Measurements from ENCODE around the gene TDRD7. TPM values are rescaled to one million over a fixed set of nuclear protein-coding genes. Genes with fewer than 3 reads are reported as not detected.

Gene TDRD7
- total RNA-seq, 1 experiment from 2014 or later: 3.6 TPM

GRCh38 chr9:97506787-97507186 lies 94.9 kb downstream of the TDRD7 start:
- peaks cover 7% of the 10 kb centered on the region for H3K4me1 ChIP-seq (ENCODE audit: insufficient read depth, low read length, poor library complexity, severe bottlenecking)
- H3K4me3 ChIP-seq (ENCODE audit: low read depth, low read length, poor library complexity, severe bottlenecking): no peak overlapping the region
- no peak overlapping the region for H3K27ac ChIP-seq (ENCODE audit: low read depth, low read length, poor library complexity, severe bottlenecking)
- intact Hi-C loops (cut with micrococcal nuclease; ENCODE audit: unreplicated experiment): no loop called here
- ChIA-PET POLR2A (ENCODE audit: low non-redundant PET) (no interaction called here), CTCF (no interaction called here)
- no peak for TF ChIP-seq CTCF (conservative IDR thresholded peaks at IDR 0.05; ENCODE audit: low read depth, low read length)
- TF ChIP-seq EZH2 (IDR thresholded peaks at IDR 0.05; ENCODE audit: borderline replicate concordance, low read depth, low read length, poor library complexity, severe bottlenecking): no peak
- H3K9me3 ChIP-seq (ENCODE audit: low read depth, low read length, poor library complexity, severe bottlenecking): no peaks in the 10 kb centered on the region
- no peak for DNase-seq (ENCODE audit: low spot score)
- BruUV-seq (replicated peaks): no TSS peak
- H3K27me3 ChIP-seq (replicated peaks; ENCODE audit: insufficient read depth, low read depth, low read length, poor library complexity): peaks cover 47% of the 10 kb centered on the region
- H3K36me3 ChIP-seq (ENCODE audit: insufficient read depth, low read length, poor library complexity, severe bottlenecking): no peaks in the 10 kb centered on the region

GRCh38 chr9:97507428-97507984 lies 95.6 kb downstream of the TDRD7 start:
- H3K27me3 ChIP-seq (replicated peaks; ENCODE audit: insufficient read depth, low read depth, low read length, poor library complexity): peaks cover 40% of the 10 kb centered on the region
- no peak overlapping the region for H3K4me3 ChIP-seq (ENCODE audit: low read depth, low read length, poor library complexity, severe bottlenecking)
- no peaks in the 10 kb centered on the region for H3K4me1 ChIP-seq (ENCODE audit: insufficient read depth, low read length, poor library complexity, severe bottlenecking)
- ChIA-PET POLR2A (ENCODE audit: low non-redundant PET) (no interaction called here), CTCF (no interaction called here)
- TF ChIP-seq EZH2 (IDR thresholded peaks at IDR 0.05; ENCODE audit: borderline replicate concordance, low read depth, low read length, poor library complexity, severe bottlenecking) (no peak), CTCF (conservative IDR thresholded peaks at IDR 0.05; ENCODE audit: low read depth, low read length) (no peak)
- no peaks in the 10 kb centered on the region for H3K9me3 ChIP-seq (ENCODE audit: low read depth, low read length, poor library complexity, severe bottlenecking)
- no TSS peak for BruUV-seq (replicated peaks)
- no peaks in the 10 kb centered on the region for H3K36me3 ChIP-seq (ENCODE audit: insufficient read depth, low read length, poor library complexity, severe bottlenecking)
- DNase-seq (ENCODE audit: low spot score): no peak
- H3K27ac ChIP-seq (ENCODE audit: low read depth, low read length, poor library complexity, severe bottlenecking): no peak overlapping the region
- intact Hi-C loops (cut with micrococcal nuclease; ENCODE audit: unreplicated experiment): no loop called here

- H3K4me3 ChIP-seq (ENCODE audit: low read depth, low read length, poor library complexity, severe bottlenecking): no peak overlapping the region
- peaks cover 26% of the 10 kb centered on the region for H3K27me3 ChIP-seq (replicated peaks; ENCODE audit: insufficient read depth, low read depth, low read length, poor library complexity)
- H3K36me3 ChIP-seq (ENCODE audit: insufficient read depth, low read length, poor library complexity, severe bottlenecking): no peaks in the 10 kb centered on the region
- TF ChIP-seq EZH2 (IDR thresholded peaks at IDR 0.05; ENCODE audit: borderline replicate concordance, low read depth, low read length, poor library complexity, severe bottlenecking): no peak
- no peak for TF ChIP-seq CTCF (conservative IDR thresholded peaks at IDR 0.05; ENCODE audit: low read depth, low read length)
- no peaks in the 10 kb centered on the region for H3K4me1 ChIP-seq (ENCODE audit: insufficient read depth, low read length, poor library complexity, severe bottlenecking)
- CTCF ChIA-PET: no interaction called here
- POLR2A ChIA-PET (ENCODE audit: low non-redundant PET): no interaction called here
- H3K9me3 ChIP-seq (ENCODE audit: low read depth, low read length, poor library complexity, severe bottlenecking): no peaks in the 10 kb centered on the region
- intact Hi-C loops (cut with micrococcal nuclease; ENCODE audit: unreplicated experiment): no loop called here
- no peak overlapping the region for H3K27ac ChIP-seq (ENCODE audit: low read depth, low read length, poor library complexity, severe bottlenecking)
- DNase-seq (ENCODE audit: low spot score): no peak
- no TSS peak for BruUV-seq (replicated peaks)
Observed at GRCh38 chr9:97508852-97509251, 97.0 kb downstream of the TDRD7 start.

Data from A673 (cell line).